ENCODE results near the gene ZNF775.
"Not testable (repeated sequence)": the region's sequence is repeated elsewhere in the genome, so short reads cannot be mapped to it uniquely, and the experiment has no call there.

The ZNF775 gene

GRCh38 chr7:150382123-150382843 lies 3.2 kb downstream of the ZNF775 start:
- DNase-seq (ENCODE audit: low read depth in 3 of 3): no peak

- DNase-seq (ENCODE audit: low read depth in 3 of 3): no peak
These were observed 3.7 kb downstream of the ZNF775 start for GRCh38 chr7:150382844-150383225.

GRCh38 chr7:150383710-150384397 lies 4.7 kb downstream of the ZNF775 start:
- no peak for DNase-seq (ENCODE audit: low read depth in 3 of 3)

DNA sequence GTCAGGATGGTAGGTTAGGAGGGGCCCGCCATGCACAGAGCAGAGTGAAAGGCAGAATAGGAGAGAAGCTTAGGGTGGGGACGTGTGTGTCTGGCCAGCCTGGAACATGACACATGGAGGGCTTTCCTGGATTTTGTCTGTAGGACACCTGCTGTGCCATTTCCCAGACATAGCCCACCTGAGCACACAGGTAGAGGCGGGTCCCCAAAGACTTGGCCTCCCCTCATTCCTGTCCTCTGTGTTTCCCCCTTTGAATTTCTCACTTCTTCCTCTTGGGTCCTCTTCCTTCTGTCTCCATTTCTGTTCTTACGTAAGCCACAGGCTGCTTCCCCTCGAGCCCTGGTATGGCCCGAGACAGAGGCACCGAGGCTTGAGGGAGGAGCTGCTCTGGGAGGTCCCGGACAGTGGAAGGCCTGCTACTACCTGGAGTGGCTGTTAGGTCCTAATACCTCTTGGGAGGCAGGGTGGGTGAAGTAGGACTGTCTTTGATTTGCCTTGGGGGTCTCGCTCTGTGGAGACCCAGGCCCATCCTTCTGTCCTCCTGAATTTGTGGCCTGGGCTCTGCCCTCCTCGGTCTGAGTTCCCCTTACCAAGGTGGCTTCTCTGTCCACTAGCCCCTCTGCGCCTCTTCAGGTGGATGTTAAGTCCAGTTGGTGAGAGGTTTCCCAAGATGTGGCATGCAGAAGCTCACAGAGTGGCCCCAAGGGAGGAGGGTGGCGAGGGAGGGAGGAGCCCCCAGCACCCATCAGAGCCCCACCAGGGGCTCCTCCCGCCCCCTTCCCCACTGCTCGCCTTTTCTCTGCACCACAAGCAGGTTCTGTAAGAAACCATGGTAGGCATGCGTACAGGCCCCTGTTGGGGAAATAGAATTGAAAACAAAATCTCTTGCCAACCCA lies 5.5 kb downstream of the ZNF775 start:
- no peak for DNase-seq (ENCODE audit: low read depth in 3 of 3)

DNA sequence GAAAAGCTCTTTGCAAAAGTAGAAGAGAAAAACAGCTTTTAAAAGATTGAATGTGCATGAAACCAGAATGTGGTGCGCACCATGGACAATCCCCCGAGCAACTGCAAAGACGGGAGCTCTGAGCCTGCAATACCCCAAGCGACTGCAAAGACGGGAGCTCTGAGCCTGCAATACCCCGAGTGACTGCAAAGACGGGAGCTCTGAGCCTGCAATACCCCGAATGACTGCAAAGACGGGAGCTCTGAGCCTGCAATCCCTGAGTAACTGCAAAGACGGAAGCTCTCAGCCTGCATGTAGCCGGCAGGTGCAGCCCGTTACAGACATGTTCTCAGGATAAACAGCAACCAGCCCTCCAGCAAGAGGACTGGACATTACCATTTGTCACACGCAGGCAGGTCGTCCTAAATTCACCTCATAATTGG lies 6.2 kb downstream of the ZNF775 start:
- no peak for DNase-seq (ENCODE audit: low read depth in 3 of 3)

DNA sequence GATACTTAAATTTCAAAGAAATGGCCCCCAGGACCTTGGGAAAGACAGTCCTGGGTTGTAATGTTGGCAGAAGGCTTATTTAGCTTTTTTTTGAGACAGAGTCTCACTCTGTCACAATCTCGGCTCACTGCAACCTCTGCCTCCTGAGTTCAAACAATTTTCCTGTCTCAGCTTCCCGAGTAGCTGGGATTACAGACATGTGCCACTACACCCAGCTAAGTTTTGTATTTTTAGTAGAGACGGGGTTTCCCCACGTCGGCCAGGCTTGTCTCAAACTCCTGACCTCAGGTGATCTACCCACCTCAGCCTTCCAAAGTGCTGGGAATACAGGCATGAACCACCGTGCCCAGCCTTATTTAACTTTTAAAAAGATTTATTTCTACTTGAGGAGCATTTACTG lies 6.8 kb downstream of the ZNF775 start:
- DNase-seq (ENCODE audit: low read depth in 3 of 3): not testable (repeated sequence)

- DNase-seq (ENCODE audit: low read depth in 3 of 3): no peak
These were observed 9.2 kb downstream of the ZNF775 start for GRCh38 chr7:150388306-150388705.

- DNase-seq (ENCODE audit: low read depth in 3 of 3): no peak
These were observed 9.8 kb downstream of the ZNF775 start for GRCh38 chr7:150388709-150389531.

GRCh38 chr7:150389532-150389816 lies 10.3 kb downstream of the ZNF775 start:
- DNase-seq (ENCODE audit: low read depth in 3 of 3): no peak

GRCh38 chr7:150390205-150390604 lies 11.1 kb downstream of the ZNF775 start:
- no peak for DNase-seq (ENCODE audit: low read depth in 3 of 3)

GRCh38 chr7:150393325-150393724 lies 14.2 kb downstream of the ZNF775 start:
- no peak for DNase-seq (ENCODE audit: low read depth in 3 of 3)

DNA sequence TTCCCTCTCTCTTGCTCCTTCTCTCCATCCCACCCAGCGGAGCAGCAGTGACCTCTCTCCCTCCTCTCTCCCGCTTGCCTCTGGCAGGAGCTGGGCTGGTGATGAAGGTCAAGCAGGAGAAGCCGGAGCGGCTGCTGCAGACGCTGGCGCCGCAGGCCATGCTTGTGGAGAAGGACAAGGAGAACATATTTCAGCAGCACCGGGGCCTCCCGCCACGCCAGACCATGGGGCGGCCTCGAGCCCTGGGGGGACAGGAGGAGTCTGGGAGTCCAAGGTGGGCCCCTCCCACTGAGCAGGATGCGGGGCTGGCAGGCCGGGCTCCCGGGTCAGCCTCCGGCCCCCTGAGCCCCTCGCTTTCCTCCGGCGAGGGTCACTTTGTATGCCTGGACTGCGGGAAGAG lies 17.3 kb downstream of the ZNF775 start:
- no peak for DNase-seq (ENCODE audit: low read depth in 3 of 3)

- no peak for DNase-seq (ENCODE audit: low read depth in 3 of 3)
These were observed 17.7 kb downstream of the ZNF775 start for GRCh38 chr7:150396851-150397260.

DNA sequence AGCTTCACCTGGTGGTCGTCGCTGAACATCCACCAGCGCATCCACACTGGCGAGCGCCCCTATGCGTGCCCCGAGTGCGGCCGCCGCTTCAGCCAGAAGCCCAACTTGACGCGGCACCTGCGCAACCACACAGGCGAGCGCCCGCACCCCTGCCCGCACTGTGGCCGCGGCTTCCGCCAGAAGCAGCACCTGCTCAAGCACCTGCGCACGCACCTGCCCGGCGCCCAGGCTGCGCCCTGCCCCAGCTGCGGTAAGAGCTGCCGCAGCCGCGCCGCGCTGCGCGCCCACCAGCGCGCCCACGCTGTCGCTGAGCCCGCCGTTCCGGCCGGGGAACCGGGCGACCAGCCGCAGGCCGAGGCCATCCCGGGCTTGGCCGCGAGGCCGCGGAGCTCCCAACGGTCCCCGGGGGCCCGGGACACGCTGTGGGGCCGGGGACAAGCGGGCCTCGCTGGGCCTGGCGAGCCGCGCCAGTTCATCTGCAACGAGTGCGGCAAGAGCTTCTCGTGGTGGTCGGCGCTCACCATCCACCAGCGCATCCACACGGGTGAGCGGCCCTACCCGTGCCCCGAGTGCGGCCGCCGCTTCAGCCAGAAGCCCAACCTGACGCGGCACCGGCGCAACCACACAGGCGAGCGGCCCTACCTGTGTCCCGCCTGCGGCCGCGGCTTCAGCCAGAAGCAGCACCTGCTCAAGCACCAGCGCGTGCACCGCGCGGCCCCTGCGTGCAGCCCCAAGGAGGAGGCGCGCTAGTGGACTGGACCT lies 18.4 kb downstream of the ZNF775 start:
- DNase-seq (ENCODE audit: low read depth in 3 of 3): no peak

DNA sequence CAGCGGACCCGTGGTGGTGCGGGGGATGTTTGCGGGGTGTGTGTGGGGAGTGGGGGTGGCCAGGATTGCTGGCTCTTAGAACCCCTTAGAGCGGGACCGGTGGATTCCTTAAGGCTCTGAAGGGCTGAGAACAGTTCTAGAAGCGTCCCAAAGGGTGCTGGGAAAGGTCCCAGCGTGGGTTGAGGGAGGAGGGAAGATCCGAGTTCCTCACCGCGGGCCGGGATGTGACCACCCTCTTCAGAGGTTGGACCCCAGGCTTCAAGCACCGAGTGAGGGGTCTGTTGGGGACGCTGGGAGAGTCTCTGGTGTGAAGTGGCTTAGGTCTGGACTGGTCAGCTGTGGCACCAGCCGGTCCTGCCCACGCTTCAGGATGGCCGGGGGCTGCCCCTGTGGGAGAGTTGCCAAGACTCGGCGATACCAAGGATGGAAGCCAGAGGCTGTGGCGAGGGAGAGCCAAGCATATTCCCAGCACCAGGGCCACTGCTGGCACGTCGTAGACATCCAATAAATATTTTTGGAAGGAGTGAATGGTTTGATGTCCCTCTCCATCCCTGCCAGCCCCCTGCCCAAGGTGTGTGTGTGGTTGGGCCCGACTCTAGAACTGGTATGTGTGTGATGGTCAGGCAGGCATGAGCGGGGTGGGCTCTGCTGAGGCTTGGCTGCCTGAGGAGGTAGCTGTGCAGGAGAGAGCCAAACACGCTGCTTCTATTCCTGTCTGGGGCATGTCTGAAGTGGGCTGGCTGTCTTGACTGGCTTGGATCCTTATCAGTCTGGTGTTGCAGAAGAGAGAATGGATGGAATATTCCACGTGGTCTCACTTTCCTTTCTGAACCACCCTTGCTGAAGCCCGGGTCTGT lies 19.2 kb downstream of the ZNF775 start:
- DNase-seq (ENCODE audit: low read depth in 3 of 3): no peak

GRCh38 chr7:150398965-150399320 lies 19.8 kb downstream of the ZNF775 start:
- no peak for DNase-seq (ENCODE audit: low read depth in 3 of 3)

- DNase-seq (ENCODE audit: low read depth in 3 of 3): no peak
These were observed 20.4 kb downstream of the ZNF775 start for GRCh38 chr7:150399421-150400007.

- DNase-seq (ENCODE audit: low read depth in 3 of 3): no peak
These were observed 21.1 kb downstream of the ZNF775 start for GRCh38 chr7:150400008-150400787.

Data from stimulated activated CD4-positive, alpha-beta T cell treated with anti-CD3 and anti-CD28 coated beads, TNF-alpha, amount 100 ng/mL, for 48 hours (primary cell).